Mesodermal cell (in vitro differentiated cells): ENCODE measurements around the gene TPGS2. TPM values are rescaled to one million over a fixed set of nuclear protein-coding genes. Genes with fewer than 3 reads are reported as not detected.
A peak's percentile ranks its signal among the peaks of the same experiment; 100 is the strongest.
"Not testable (repeated sequence)": the region's sequence is repeated elsewhere in the genome, so short reads cannot be mapped to it uniquely, and the experiment has no call there.

Experiments
- H3K27ac ChIP-seq: 2 replicates; pipeline ENCODE4 v1.7.0; 2013; ENCODE audit warnings: mild to moderate bottlenecking, low read depth, low read length, moderate library complexity; ENCODE audit not compliant: severe bottlenecking
- H3K36me3 ChIP-seq: 2 replicates; pipeline ENCODE4 v1.7.1; 2013; ENCODE audit warnings: mild to moderate bottlenecking, low read length, moderate library complexity; ENCODE audit not compliant: control insufficient read depth, insufficient read depth
- H3K4me1 ChIP-seq: one replicate; pipeline ENCODE4 v1.7.1; 2013; ENCODE audit warnings: mild to moderate bottlenecking, low read length; ENCODE audit not compliant: insufficient read depth, control insufficient read depth, poor library complexity, severe bottlenecking
- H3K4me3 ChIP-seq: 2 replicates; pipeline ENCODE4 v1.7.0; 2013; ENCODE audit warnings: low read length, control low read depth, mild to moderate bottlenecking; ENCODE audit not compliant: insufficient read depth, poor library complexity, severe bottlenecking; ENCODE audit errors: extremely low read depth
- H3K9me3 ChIP-seq: 2 replicates; pipeline ENCODE4 v1.7.1; 2013; ENCODE audit warnings: mild to moderate bottlenecking, low read length, moderate library complexity; ENCODE audit not compliant: control insufficient read depth
- WGBS, 2 experiments: methylation state at CpG; one replicate each; pipeline ENCODE4 v1.1.5; 2013; ENCODE audit warnings: missing lambda C conversion rate in 2 of 2; ENCODE audit not compliant: insufficient coverage in 2 of 2; 5-methylcytosine and 5-hydroxymethylcytosine counted together
- polyA plus RNA-seq, 2 experiments: library from polyadenylated mRNA; stranded (reverse); fragments of 50-300 nt; gene quantifications; one replicate each; pipeline ENCODE4 v1.2.3, GENCODE V29; 2013

TPGS2 gene
- 170 TPM for polyA plus RNA-seq (2013, experiment 1 of 2)
- 156 TPM for polyA plus RNA-seq (2013, experiment 2 of 2)

- Histone ChIP-seq H3K9me3 (no peaks in the 10 kb centered on the region), H3K36me3 (peaks cover 20% of the 10 kb centered on the region), H3K27ac (peak within 1 kb of the TSS; percentile 60), H3K4me3 (peak within 1 kb of the TSS; percentile 87), H3K4me1 (peaks cover 4% of the 10 kb centered on the region)
- 0 to 1% methylated on average over 60 to 77 of the region's 83 CpGs for WGBS, 2 experiments
Measured at GRCh38 chr18:36828630-36829361, at the start of gene TPGS2, which contains the start of gene KIAA1328. Gene TPGS2, minus strand, starts transcription at chr18:36829002. Its CDS starts 235 bp downstream, at chr18:36828767. Gene KIAA1328, plus strand, starts transcription at chr18:36829127. Its CDS starts 12 bp downstream, at chr18:36829139.

GRCh38 chr18:36873826-36874225 lies 45.0 kb upstream of the TPGS2 start:
- H3K27ac ChIP-seq, H3K36me3 ChIP-seq, H3K9me3 ChIP-seq, H3K4me1 ChIP-seq, H3K4me3 ChIP-seq: not testable (repeated sequence)

- H3K4me1 ChIP-seq, result no peaks in the 10 kb centered on the region
- no peaks in the 10 kb centered on the region for H3K9me3 ChIP-seq
- H3K27ac ChIP-seq, result no peak overlapping the region
- H3K4me3 ChIP-seq, result no peak overlapping the region
- H3K36me3 ChIP-seq, result no peaks in the 10 kb centered on the region
Measured at GRCh38 chr18:36872329-36872728, 43.5 kb upstream of the TPGS2 start.

GRCh38 chr18:36871801-36872200 lies 43.0 kb upstream of the TPGS2 start:
- no peak overlapping the region for H3K27ac ChIP-seq
- no peak overlapping the region for H3K4me3 ChIP-seq
- H3K36me3 ChIP-seq, result no peaks in the 10 kb centered on the region
- no peaks in the 10 kb centered on the region for H3K4me1 ChIP-seq
- H3K9me3 ChIP-seq, result no peaks in the 10 kb centered on the region
- no CpG with 5 or more reads among the region's 3 CpGs for WGBS, 2 experiments

- Histone ChIP-seq H3K9me3 (no peaks in the 10 kb centered on the region), H3K4me1 (no peaks in the 10 kb centered on the region), H3K4me3 (no peak overlapping the region), H3K27ac (no peak overlapping the region), H3K36me3 (no peaks in the 10 kb centered on the region)
- WGBS, 2 experiments, result no CpG with 5 or more reads among the region's 1 CpG
Measured at GRCh38 chr18:36867056-36867455, 38.3 kb upstream of the TPGS2 start.

GRCh38 chr18:36862182-36862581 lies 33.4 kb upstream of the TPGS2 start:
- Histone ChIP-seq H3K9me3 (no peaks in the 10 kb centered on the region), H3K27ac (no peak overlapping the region), H3K36me3 (no peaks in the 10 kb centered on the region), H3K4me1 (no peaks in the 10 kb centered on the region), H3K4me3 (no peak overlapping the region)
- WGBS, 2 experiments, result no CpG with 5 or more reads among the region's 1 CpG

GRCh38 chr18:36856815-36857214 lies 28.0 kb upstream of the TPGS2 start:
- H3K9me3 ChIP-seq, result peaks cover 7% of the 10 kb centered on the region
- no peak overlapping the region for H3K27ac ChIP-seq
- H3K36me3 ChIP-seq, result no peaks in the 10 kb centered on the region
- 50 to 80% methylated on average over 1 of the region's 1 CpG for WGBS, 2 experiments
- no peak overlapping the region for H3K4me3 ChIP-seq
- H3K4me1 ChIP-seq, result no peaks in the 10 kb centered on the region

- WGBS, 2 experiments, result no CpG with 5 or more reads among the region's 2 CpGs
- H3K4me3 ChIP-seq, result no peak overlapping the region
- H3K36me3 ChIP-seq, result no peaks in the 10 kb centered on the region
- no peak overlapping the region for H3K27ac ChIP-seq
- peaks cover 7% of the 10 kb centered on the region for H3K9me3 ChIP-seq
- H3K4me1 ChIP-seq, result no peaks in the 10 kb centered on the region
Measured at GRCh38 chr18:36851202-36851590, 22.4 kb upstream of the TPGS2 start.

GRCh38 chr18:36850527-36851201 lies 21.9 kb upstream of the TPGS2 start:
- peaks cover 7% of the 10 kb centered on the region for H3K9me3 ChIP-seq
- WGBS, 2 experiments, result 83% methylated on average over 1 of the region's 1 CpG; no CpG with 5 or more reads in 1 of the 2 experiments
- H3K36me3 ChIP-seq, result no peaks in the 10 kb centered on the region
- no peak overlapping the region for H3K4me3 ChIP-seq
- H3K4me1 ChIP-seq, result no peaks in the 10 kb centered on the region
- H3K27ac ChIP-seq, result no peak overlapping the region

- no peak overlapping the region for H3K4me3 ChIP-seq
- H3K4me1 ChIP-seq, result no peaks in the 10 kb centered on the region
- H3K9me3 ChIP-seq, result peaks cover 7% of the 10 kb centered on the region
- H3K27ac ChIP-seq, result no peak overlapping the region
- H3K36me3 ChIP-seq, result no peaks in the 10 kb centered on the region
- no CpG with 5 or more reads among the region's 2 CpGs for WGBS, 2 experiments
Measured at GRCh38 chr18:36849288-36850006, 20.6 kb upstream of the TPGS2 start.
